Suppressor macrophage treated with lipopolysaccharide for 4 hours (primary cell): ENCODE measurements around the gene ZNF576.
"Not testable (repeated sequence)": the region's sequence is repeated elsewhere in the genome, so short reads cannot be mapped to it uniquely, and the experiment has no call there.

ENCODE experiments used
- DNase-seq: peaks from one replicate; pipeline ENCODE4 v3.0.0-alpha.2; 2020

Gene ZNF576

DNA sequence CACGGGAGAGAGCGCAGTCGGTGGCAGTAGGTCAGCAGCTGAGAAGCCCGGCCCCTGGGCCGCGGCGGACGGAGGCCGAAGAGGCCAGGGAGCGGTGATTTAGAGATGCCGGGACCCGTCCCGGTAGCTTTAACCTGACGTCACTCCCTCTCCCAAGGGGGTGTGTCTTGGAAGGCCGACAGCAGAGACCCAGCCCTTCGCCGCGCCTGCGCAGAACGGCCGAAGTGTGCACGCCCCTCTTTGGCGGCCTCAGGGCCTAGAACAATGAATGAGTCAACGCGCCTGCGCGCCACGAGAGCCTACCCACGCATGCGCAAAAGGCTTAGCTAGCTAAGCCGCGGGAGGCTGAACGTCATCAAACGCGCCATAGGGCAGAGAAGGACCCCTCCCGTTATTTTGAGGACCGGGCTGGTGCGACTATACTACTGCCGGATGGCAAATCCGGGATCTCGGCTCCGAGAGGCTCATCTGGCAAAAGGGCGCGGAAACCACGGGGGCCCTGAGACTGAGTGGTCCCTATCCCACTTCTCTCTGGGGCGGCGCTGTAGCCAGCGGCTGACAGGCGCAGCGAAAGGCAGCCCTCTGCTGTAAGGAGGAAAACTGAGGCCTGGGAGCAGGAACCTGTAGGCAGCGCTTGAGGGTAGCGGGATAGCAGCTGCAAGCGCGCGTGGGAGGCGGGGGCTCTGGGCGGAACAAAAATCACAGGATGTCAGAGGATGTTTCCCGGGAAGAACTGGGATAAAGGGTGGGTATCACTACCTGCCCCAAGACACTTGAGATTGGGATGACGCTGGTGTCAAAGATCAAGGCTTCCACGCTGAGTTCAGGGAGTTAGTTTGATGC lies at the start of gene ZNF576, which contains the start of gene IRGQ:
ZNF576 (plus strand) TSS at position 597 of the 843 bp plus-strand sequence. CDS start 514 bp downstream, outside the sequence.
IRGQ (minus strand) TSS at position 136 of the 843 bp plus-strand sequence. CDS start 796 bp downstream, outside the sequence.
- peak; percentile 100 for DNase-seq

DNA sequence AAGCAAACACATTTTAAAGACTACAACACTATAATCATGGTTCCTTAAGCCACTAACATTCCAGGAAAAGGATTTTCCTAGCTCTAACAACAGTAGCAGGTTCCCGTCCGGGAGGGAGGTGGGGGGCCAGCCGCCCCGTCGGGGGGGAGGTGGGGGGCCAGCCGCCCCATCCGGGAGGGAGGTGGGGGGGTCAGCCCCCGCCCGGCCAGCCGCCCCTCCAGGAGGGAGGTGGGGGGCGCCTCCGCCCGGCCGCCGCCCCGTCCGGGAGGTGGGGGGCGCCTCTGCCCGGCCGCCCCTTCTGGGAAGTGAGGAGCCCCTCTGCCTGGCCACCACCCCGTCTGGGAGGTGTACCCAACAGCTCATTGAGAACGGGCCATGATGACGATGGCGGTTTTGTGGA lies 48.5 kb upstream of the ZNF576 start:
- not testable (repeated sequence) for DNase-seq

DNA sequence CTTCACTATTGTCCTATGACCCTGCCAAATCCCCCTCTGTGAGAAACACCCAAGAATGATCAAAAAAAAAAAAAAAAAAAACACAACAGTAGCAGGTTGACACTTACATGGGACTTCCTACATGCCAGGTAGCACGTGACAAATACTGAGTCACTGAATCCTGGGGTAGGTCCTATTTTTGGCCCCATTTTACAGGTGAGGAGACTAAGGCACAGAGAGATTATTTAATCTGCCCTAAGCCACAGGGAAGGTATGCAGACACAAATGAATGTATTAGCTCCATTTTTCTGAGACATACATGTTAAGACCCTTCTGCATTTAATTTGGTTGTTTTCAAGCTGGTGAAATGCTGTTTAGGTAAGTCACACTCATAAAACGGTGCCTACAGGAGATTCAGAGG lies 47.7 kb upstream of the ZNF576 start:
- DNase-seq: no peak

- DNase-seq: no peak
Observed at GRCh38 chr19:43551399-43552197, 44.8 kb upstream of the ZNF576 start.

DNA sequence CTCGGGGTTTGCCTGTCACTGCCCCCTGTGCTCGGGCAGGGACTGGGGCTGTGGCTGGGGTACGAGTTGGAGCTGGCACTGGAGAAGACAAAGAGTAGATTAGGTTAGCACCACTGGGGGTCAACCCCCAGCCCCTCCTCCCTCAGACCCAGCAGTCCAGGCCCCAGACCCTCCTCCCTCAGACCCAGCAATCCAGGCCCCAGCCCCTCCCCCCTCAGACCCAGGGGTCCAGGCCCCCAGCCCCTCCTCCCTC lies 44.3 kb upstream of the ZNF576 start:
- no peak for DNase-seq

GRCh38 chr19:43552616-43553015 lies 43.8 kb upstream of the ZNF576 start:
- no peak for DNase-seq

GRCh38 chr19:43553656-43554055 lies 42.7 kb upstream of the ZNF576 start:
- no peak for DNase-seq

GRCh38 chr19:43554317-43554895 lies 42.0 kb upstream of the ZNF576 start:
- DNase-seq: no peak

- DNase-seq: peak; percentile 83
Observed at GRCh38 chr19:43555185-43555770, 41.1 kb upstream of the ZNF576 start.

GRCh38 chr19:43560687-43561086 lies 35.7 kb upstream of the ZNF576 start:
- DNase-seq: peak; percentile 49

- DNase-seq: no peak
Observed at GRCh38 chr19:43561139-43561970, 35.0 kb upstream of the ZNF576 start.

GRCh38 chr19:43562226-43562697 lies 34.1 kb upstream of the ZNF576 start:
- DNase-seq: no peak

DNA sequence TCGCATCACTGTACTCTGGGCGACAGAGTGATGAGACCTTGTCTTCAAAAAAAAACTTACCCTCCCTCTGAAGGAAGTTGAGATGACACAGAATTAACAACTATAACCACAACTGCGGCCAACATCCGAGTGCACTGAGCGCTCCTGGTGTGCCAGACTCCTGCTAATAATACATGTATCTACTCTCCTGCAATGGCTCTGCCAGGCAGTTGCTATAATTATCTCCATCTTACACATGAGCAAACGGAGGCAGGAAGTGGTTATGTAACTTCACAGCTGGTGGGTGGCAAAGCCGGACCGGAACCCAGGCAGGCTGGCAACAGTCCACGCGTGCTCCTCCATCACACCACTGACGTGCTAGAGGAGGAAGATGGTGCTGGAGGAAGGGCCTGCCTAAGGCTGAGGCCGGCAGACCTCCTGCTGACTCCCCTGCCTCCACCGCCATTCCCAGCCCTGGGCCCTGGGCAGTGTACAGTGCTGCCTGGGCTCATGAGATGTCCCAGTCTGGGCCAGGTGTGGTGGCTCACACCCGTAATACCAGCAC lies 33.6 kb upstream of the ZNF576 start:
- peak; percentile 82 for DNase-seq

DNA sequence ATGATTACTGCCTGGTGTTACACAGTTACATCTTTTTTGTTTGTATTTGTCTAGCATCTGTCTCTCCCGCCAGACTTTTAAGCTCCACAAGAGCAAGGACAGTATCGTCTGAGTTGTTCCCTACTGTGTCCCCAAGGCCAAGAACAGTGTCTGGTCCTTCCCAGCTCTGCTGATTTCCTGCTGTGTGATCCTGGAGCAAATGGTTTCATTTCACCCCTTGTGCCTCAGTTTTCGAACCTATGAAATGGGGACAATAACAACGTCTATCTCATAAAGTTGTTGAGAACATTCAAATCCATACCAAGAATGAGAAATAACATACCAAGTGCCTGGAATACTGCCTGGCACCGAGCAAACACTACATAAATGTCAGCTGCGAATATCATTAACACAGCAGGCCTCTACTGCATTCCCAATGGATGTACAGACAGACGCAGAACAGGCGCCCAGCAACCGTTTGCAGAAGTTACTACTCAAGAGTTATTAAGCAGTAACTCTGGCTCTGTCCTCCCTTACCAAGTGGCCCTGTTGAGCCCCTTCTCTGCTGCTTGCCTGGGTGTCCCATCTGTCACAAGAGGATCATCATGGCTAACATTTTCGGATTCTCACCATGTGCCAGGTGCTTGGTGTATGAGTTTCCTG lies 32.5 kb upstream of the ZNF576 start:
- no peak for DNase-seq

GRCh38 chr19:43564800-43565199 lies 31.6 kb upstream of the ZNF576 start:
- no peak for DNase-seq

DNA sequence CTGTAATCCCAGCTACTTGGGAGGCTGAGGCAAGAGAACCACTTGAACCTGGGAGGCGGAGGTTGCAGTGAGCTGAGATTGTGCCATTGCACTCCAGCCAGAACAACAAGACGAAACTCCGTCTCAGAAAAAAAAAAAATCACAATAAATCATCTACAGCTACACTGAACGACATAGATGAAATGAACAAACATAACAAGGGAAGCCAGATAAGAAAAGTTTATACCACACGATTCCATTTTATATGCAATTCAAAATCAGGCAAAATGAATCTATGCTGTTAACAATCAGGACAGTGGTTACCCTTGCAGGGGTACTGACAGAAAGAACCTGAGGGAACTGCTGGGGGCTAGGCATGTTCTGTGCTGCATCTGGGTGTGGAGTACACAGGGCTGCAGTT lies 26.7 kb upstream of the ZNF576 start:
- DNase-seq: no peak

GRCh38 chr19:43570174-43570791 lies 26.1 kb upstream of the ZNF576 start:
- no peak for DNase-seq

- DNase-seq: peak; percentile 37
Observed at GRCh38 chr19:43572171-43572588, 24.2 kb upstream of the ZNF576 start.

- DNase-seq: no peak
Observed at GRCh38 chr19:43574424-43575155, 21.8 kb upstream of the ZNF576 start.
